Esophagus squamous epithelium (tissue), 4 donors: ENCODE results near the gene PRSS2.

Experiments
- POLR2A ChIP-seq, 4 donors: fragments of 450-650 bp; IDR thresholded peaks; one replicate each; pipeline ENCODE4 v1.6.1; 2017; ENCODE audit warnings: antibody characterized with exemption in 4 of 4, mild to moderate bottlenecking in 4 of 4, moderate library complexity in 3 of 4
- TF ChIP-seq, protein P1 (sequence below), 6 experiments: fragments of 450-650 bp in 4 of 6; fragments of 200-600 bp in 2 of 6; sonication (generic) in 2 of 6; IDR thresholded peaks; one replicate each; pipeline ENCODE4 v1.5.1; 2016 to 2019; ENCODE audit warnings: antibody characterized with exemption in 6 of 6, mild to moderate bottlenecking in 4 of 6, moderate library complexity in 4 of 6

DNA sequence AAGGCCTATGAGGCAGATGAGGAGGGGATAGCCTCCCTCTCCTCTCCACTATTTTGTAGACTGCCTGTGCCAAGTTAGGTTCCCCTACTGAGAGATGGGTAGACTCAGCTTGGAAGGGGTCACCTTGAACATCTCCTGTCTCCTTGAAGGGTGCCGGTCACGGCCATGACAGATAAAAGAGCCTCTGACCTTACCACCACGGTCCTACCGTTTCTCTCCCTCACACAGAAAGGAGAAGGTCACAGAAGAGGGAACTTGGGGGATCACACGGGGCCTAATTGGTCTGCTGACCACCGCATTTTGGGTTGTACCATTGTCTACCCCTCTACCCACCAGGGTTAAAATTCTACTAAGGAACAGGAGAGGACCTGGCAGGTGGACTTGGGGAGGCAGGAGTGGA is 17.0 kb downstream of the PRSS2 start:
- TF ChIP-seq, protein P1, sequence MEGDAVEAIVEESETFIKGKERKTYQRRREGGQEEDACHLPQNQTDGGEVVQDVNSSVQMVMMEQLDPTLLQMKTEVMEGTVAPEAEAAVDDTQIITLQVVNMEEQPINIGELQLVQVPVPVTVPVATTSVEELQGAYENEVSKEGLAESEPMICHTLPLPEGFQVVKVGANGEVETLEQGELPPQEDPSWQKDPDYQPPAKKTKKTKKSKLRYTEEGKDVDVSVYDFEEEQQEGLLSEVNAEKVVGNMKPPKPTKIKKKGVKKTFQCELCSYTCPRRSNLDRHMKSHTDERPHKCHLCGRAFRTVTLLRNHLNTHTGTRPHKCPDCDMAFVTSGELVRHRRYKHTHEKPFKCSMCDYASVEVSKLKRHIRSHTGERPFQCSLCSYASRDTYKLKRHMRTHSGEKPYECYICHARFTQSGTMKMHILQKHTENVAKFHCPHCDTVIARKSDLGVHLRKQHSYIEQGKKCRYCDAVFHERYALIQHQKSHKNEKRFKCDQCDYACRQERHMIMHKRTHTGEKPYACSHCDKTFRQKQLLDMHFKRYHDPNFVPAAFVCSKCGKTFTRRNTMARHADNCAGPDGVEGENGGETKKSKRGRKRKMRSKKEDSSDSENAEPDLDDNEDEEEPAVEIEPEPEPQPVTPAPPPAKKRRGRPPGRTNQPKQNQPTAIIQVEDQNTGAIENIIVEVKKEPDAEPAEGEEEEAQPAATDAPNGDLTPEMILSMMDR (IDR thresholded peaks at IDR 0.05), result no peak
- TF ChIP-seq POLR2A (IDR thresholded peaks at IDR 0.05), result no peak
